A549 (cell line): ENCODE measurements around the gene BIN1. TPM values are rescaled to one million over a fixed set of nuclear protein-coding genes. Genes with fewer than 3 reads are reported as not detected.
"Not testable (repeated sequence)": the region's sequence is repeated elsewhere in the genome, so short reads cannot be mapped to it uniquely, and the experiment has no call there.

Experiments
- ATAC-seq, 2 experiments: fragments of 200-7000 bp in 1 of 2; fragments of >200 bp in 1 of 2; cut with Nextera tagmentation in 1 of 2; cut with Tn5 transposase in 1 of 2; 3 replicates each; pipeline versions ENCODE4 v1.8.0 to v1.9.1; 2018 to 2020; ENCODE audit warnings: mild to moderate bottlenecking in 1 of 2, moderate library complexity in 1 of 2
- CTCF ChIA-PET: fragments of 300-600 bp; sonication (Branson Sonifier 250); formaldehyde crosslinking; extraction: SDS; loops from one replicate; lab custom pipeline; 2021; ENCODE audit warnings: antibody characterized with exemption, inconsistent platforms; lab: Yijun Ruan, JAX
- POLR2A ChIA-PET: fragments of 350-600 bp; formaldehyde crosslinking; extraction: SDS; loops from one replicate; lab custom pipeline; 2021; ENCODE audit warnings: antibody characterized with exemption, inconsistent platforms; lab: Yijun Ruan, JAX
- DNase-seq, 2 experiments: peaks; one replicate each; pipeline versions ENCODE4 v3.0.0 to v3.0.0-alpha.2; 2011 to 2016; ENCODE audit warnings: low read depth in 1 of 2, low spot score in 1 of 2
- FAIRE-seq: peaks from 2 replicates; lab custom pipeline; 2011; peaks lifted over from hg19 to GRCh38; lab: Jason Lieb, UNC
- H3K27ac ChIP-seq, 2 experiments: fragments of >200 bp; sonication (Bioruptor Twin); formaldehyde crosslinking; 3 replicates each; pipeline ENCODE4 v1.5.1; 2016 to 2017
- H3K4me1 ChIP-seq: fragments of >200 bp; sonication (Bioruptor Twin); formaldehyde crosslinking; 3 replicates; pipeline ENCODE4 v1.6.1; 2016
- H3K4me2 ChIP-seq: fragments of >200 bp; sonication (Bioruptor Twin); formaldehyde crosslinking; 3 replicates; pipeline ENCODE4 v1.6.1; 2016
- H3K4me3 ChIP-seq: fragments of >200 bp; sonication (Bioruptor Twin); formaldehyde crosslinking; 3 replicates; pipeline ENCODE4 v1.5.1; 2016
- H3K9me3 ChIP-seq: fragments of >200 bp; sonication (Bioruptor Twin); formaldehyde crosslinking; 3 replicates; pipeline ENCODE4 v1.6.1; 2016
- E2F6 ChIP-seq: IDR thresholded peaks from 2 replicates; pipeline ENCODE4 v1.6.1; 2012; ENCODE audit warnings: low read depth, borderline replicate concordance
- ELK1 ChIP-seq: fragments of 150-350 bp; IDR thresholded peaks from 2 replicates; pipeline ENCODE4 v1.6.1; 2014; ENCODE audit warnings: low read depth, mild to moderate bottlenecking, low read length
- EP300 ChIP-seq, 2 experiments: fragments of >200 bp; sonication (Bioruptor Twin); formaldehyde crosslinking; IDR thresholded peaks; 2 replicates in 1 of 2; 3 replicates in 1 of 2; pipeline ENCODE4 v1.6.1; 2016 to 2017
- FOSB ChIP-seq: fragments of 250-450 bp; sonication (Bioruptor Pico); IDR thresholded peaks from 2 replicates; pipeline ENCODE4 v1.5.0; 2020; ENCODE audit warnings: mild to moderate bottlenecking, moderate library complexity
- FOSL2 ChIP-seq, 2 experiments: fragments of 450-650 bp in 1 of 2; fragments of >200 bp in 1 of 2; sonication (Bioruptor Twin) in 1 of 2; formaldehyde crosslinking; IDR thresholded peaks; 2 replicates each; pipeline versions ENCODE4 v1.5.0 to v1.6.1; 2016 to 2020; ENCODE audit warnings: mild to moderate bottlenecking in 1 of 2, moderate library complexity in 1 of 2
- GATA3 ChIP-seq: IDR thresholded peaks from 2 replicates; pipeline ENCODE4 v1.6.1; 2012; ENCODE audit warnings: borderline replicate concordance
- HDAC2 ChIP-seq: fragments of 200-600 bp; sonication (generic); IDR thresholded peaks from 2 replicates; pipeline ENCODE4 v1.6.1; 2016
- HOXA7 ChIP-seq: fragments of 250-450 bp; sonication (Bioruptor Pico); IDR thresholded peaks from 2 replicates; pipeline ENCODE4 v1.5.0; 2020; ENCODE audit warnings: mild to moderate bottlenecking, moderate library complexity
- HOXB13 ChIP-seq: fragments of 250-450 bp; sonication (Bioruptor Pico); IDR thresholded peaks from 2 replicates; pipeline ENCODE4 v1.5.0; 2020; ENCODE audit warnings: low read depth, mild to moderate bottlenecking, moderate library complexity
- HOXB5 ChIP-seq: fragments of 250-450 bp; sonication (Bioruptor Pico); IDR thresholded peaks from 2 replicates; pipeline ENCODE4 v1.5.0; 2020; ENCODE audit warnings: mild to moderate bottlenecking, moderate library complexity
- JUN ChIP-seq, 2 experiments: fragments of >200 bp; sonication (Bioruptor Twin); formaldehyde crosslinking; IDR thresholded peaks; 2 replicates in 1 of 2; 3 replicates in 1 of 2; pipeline ENCODE4 v1.6.1; 2016 to 2017
- KDM5A ChIP-seq: fragments of 200-600 bp; sonication (generic); IDR thresholded peaks from 2 replicates; pipeline ENCODE4 v1.6.1; 2016; ENCODE audit warnings: antibody characterized with exemption, mild to moderate bottlenecking
- MAFK ChIP-seq: fragments of 450-650 bp; IDR thresholded peaks from 2 replicates; pipeline ENCODE4 v1.6.1; 2014; ENCODE audit not compliant: partially characterized antibody
- MYC ChIP-seq: IDR thresholded peaks from 2 replicates; pipeline ENCODE4 v1.6.1; 2012; ENCODE audit warnings: mild to moderate bottlenecking, inconsistent platforms, low read length, improper control_type of control experiment, borderline replicate concordance
- NR3C1 ChIP-seq: fragments of >200 bp; sonication (Bioruptor Twin); formaldehyde crosslinking; IDR thresholded peaks from 3 replicates; pipeline ENCODE4 v1.6.1; 2017
- SMC3 ChIP-seq: fragments of >200 bp; sonication (Bioruptor Twin); formaldehyde crosslinking; IDR thresholded peaks from 3 replicates; pipeline ENCODE4 v1.6.1; 2018; ENCODE audit warnings: inconsistent platforms
- SREBF2 ChIP-seq: fragments of 450-650 bp; IDR thresholded peaks from 2 replicates; pipeline ENCODE4 v1.6.1; 2014; ENCODE audit warnings: mild to moderate bottlenecking, moderate library complexity
- TFCP2L1 ChIP-seq: fragments of 250-450 bp; sonication (Bioruptor Pico); IDR thresholded peaks from 2 replicates; pipeline ENCODE4 v1.5.0; 2021; ENCODE audit warnings: mild to moderate bottlenecking
- TP53 ChIP-seq: fragments of 250-450 bp; sonication (Bioruptor Pico); IDR thresholded peaks from 2 replicates; pipeline ENCODE4 v1.5.0; 2021; ENCODE audit warnings: mild to moderate bottlenecking, moderate library complexity
- ZFP36 ChIP-seq: fragments of 450-650 bp; IDR thresholded peaks from 2 replicates; pipeline ENCODE4 v1.6.1; 2014; ENCODE audit warnings: borderline replicate concordance; ENCODE audit not compliant: partially characterized antibody
- WGBS: methylation state at CpG from one replicate; pipeline ENCODE4 v1.1.6; 2017; ENCODE audit errors: missing lambda C conversion rate; 5-methylcytosine and 5-hydroxymethylcytosine counted together
- polyA plus RNA-seq, 4 experiments: library from polyadenylated mRNA; depleted of rRNA in 3 of 4; stranded (reverse); fragments of >200 nt; fragmentation: RNase III in 1 of 4; extraction: RNeasy Plus Mini Kit Qiagen cat#74134 plus additional on column Dnase treatment in 1 of 4; gene quantifications; 2 replicates in 3 of 4; 3 replicates in 1 of 4; pipeline ENCODE4 v1.2.3, GENCODE V29; 2011 to 2017
- TF ChIP-seq, protein P1 (sequence below): fragments of 450-650 bp; IDR thresholded peaks from 2 replicates; pipeline ENCODE4 v1.6.1; 2014; ENCODE audit warnings: antibody characterized with exemption
- TF ChIP-seq, protein P2 (sequence below): fragments of >200 bp; sonication (Bioruptor Twin); formaldehyde crosslinking; IDR thresholded peaks from 3 replicates; pipeline ENCODE4 v1.6.1; 2016
- TF ChIP-seq, protein P3 (sequence below): fragments of >200 bp; sonication (Bioruptor Twin); formaldehyde crosslinking; IDR thresholded peaks from 3 replicates; pipeline ENCODE4 v1.5.1; 2016

The BIN1 gene
- polyA plus RNA-seq, 2 of the 4 experiments (the other 2 are of a cell fraction) = 15.5 to 34.1 TPM

- no peak for TF ChIP-seq HOXA7 (CRISPR knock-in tag)
- TF ChIP-seq ELK1 = no peak
- TF ChIP-seq, protein P1, sequence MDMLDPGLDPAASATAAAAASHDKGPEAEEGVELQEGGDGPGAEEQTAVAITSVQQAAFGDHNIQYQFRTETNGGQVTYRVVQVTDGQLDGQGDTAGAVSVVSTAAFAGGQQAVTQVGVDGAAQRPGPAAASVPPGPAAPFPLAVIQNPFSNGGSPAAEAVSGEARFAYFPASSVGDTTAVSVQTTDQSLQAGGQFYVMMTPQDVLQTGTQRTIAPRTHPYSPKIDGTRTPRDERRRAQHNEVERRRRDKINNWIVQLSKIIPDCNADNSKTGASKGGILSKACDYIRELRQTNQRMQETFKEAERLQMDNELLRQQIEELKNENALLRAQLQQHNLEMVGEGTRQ = no peak
- TF ChIP-seq, protein P2, sequence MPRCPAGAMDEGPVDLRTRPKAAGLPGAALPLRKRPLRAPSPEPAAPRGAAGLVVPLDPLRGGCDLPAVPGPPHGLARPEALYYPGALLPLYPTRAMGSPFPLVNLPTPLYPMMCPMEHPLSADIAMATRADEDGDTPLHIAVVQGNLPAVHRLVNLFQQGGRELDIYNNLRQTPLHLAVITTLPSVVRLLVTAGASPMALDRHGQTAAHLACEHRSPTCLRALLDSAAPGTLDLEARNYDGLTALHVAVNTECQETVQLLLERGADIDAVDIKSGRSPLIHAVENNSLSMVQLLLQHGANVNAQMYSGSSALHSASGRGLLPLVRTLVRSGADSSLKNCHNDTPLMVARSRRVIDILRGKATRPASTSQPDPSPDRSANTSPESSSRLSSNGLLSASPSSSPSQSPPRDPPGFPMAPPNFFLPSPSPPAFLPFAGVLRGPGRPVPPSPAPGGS = no peak
- TF ChIP-seq GATA3 = no peak
- TF ChIP-seq ZFP36 = no peak
- TF ChIP-seq HDAC2 = no peak
- no peak for TF ChIP-seq HOXB13 (CRISPR knock-in tag)
Observed at GRCh38 chr2:127121776-127122176, 14.8 kb upstream of the BIN1 start (continued).

- no peaks in the 10 kb centered on the region for H3K4me1 ChIP-seq
- POLR2A ChIA-PET = no interaction called here
- CTCF ChIA-PET = interaction anchor here (2.2 kb wide), 1 partner anchor 13 kb away, joined by 8 read pairs; no protein-coding TSS in a partner anchor
- FAIRE-seq (no peak), ATAC-seq (peak; percentile 10 to 47; a peak in 4 of 6 replicates), DNase-seq (no peak)
- WGBS = 73% methylated on average over 1 of the region's 1 CpG
- no peak overlapping the region for H3K4me2 ChIP-seq
- H3K9me3 ChIP-seq = no peaks in the 10 kb centered on the region
- TF ChIP-seq EP300 (IDR thresholded peaks at IDR 0.05) = no peak
- TF ChIP-seq MAFK = peak; percentile 56
- H3K4me3 ChIP-seq = no peak overlapping the region
- H3K27ac ChIP-seq = no peak overlapping the region
Observed at GRCh38 chr2:127121353-127121752, 14.4 kb upstream of the BIN1 start.

GRCh38 chr2:127120408-127120807 lies 13.5 kb upstream of the BIN1 start:
- H3K27ac ChIP-seq, H3K4me1 ChIP-seq, FAIRE-seq, H3K4me3 ChIP-seq, POLR2A ChIA-PET, DNase-seq, H3K9me3 ChIP-seq, H3K4me2 ChIP-seq: not testable (repeated sequence)
- 93% methylated on average over 18 of the region's 20 CpGs for WGBS
- CTCF ChIA-PET = interaction anchor here (1.1 to 2.2 kb wide), 2 partner anchors 12 to 56 kb away, joined by 3 to 8 read pairs; no protein-coding TSS in a partner anchor
- peak in 1 of 2 experiments; percentile 15; a peak in 1 of 6 replicates for ATAC-seq

- FAIRE-seq = no peak
- ChIA-PET CTCF (no interaction called here), POLR2A (no interaction called here)
- no peak for DNase-seq
- 86% methylated on average over 6 of the region's 6 CpGs for WGBS
- no peak overlapping the region for H3K4me2 ChIP-seq
- no peak for ATAC-seq
- no peak for TF ChIP-seq FOSB (CRISPR knock-in tag)
- no peak for TF ChIP-seq TP53 (CRISPR knock-in tag)
- TF ChIP-seq TFCP2L1 = no peak
- no peaks in the 10 kb centered on the region for H3K9me3 ChIP-seq
- H3K27ac ChIP-seq = no peak overlapping the region
- H3K4me1 ChIP-seq = peaks cover 9% of the 10 kb centered on the region
- H3K4me3 ChIP-seq = no peak overlapping the region
Observed at GRCh38 chr2:127118467-127118866, 11.5 kb upstream of the BIN1 start.

DNA sequence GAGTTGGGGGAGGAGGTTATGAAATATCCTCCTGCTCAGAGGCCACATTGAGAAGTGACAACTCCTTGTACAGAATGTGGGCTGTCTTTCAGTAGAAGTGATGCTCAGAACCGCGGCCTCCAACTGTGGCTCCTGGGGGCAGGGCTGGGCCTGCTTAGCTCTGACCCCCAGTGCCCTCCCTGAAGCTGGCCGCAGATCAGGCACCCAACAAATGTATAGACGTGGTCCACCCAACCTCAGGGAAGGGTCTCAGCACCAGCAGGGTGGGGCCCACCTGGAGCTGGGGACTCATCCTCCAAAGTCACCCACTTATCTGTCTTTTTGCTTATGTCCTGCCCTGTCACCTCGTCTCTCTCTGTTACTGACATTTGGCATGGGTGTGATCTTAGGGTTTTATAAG lies 11.1 kb upstream of the BIN1 start:
- Histone ChIP-seq H3K27ac (no peak overlapping the region), H3K9me3 (no peaks in the 10 kb centered on the region), H3K4me1 (peaks cover 9% of the 10 kb centered on the region), H3K4me2 (no peak overlapping the region), H3K4me3 (no peak overlapping the region)
- CTCF ChIA-PET = no interaction called here
- ATAC-seq (no peak), FAIRE-seq (no peak), DNase-seq (no peak)
- POLR2A ChIA-PET = no interaction called here
- 74% methylated on average over 5 of the region's 5 CpGs for WGBS
- TF ChIP-seq MYC (no peak), SMC3 (no peak), KDM5A (no peak), FOSL2 (IDR thresholded peaks at IDR 0.05) (no peak), FOSL2 (CRISPR knock-in tag; IDR thresholded peaks at IDR 0.05) (no peak), E2F6 (no peak), SREBF2 (no peak), NR3C1 (no peak), HOXB5 (CRISPR knock-in tag) (no peak), JUN (IDR thresholded peaks at IDR 0.05) (no peak)
- TF ChIP-seq, protein P2 = no peak
- TF ChIP-seq, protein P3, sequence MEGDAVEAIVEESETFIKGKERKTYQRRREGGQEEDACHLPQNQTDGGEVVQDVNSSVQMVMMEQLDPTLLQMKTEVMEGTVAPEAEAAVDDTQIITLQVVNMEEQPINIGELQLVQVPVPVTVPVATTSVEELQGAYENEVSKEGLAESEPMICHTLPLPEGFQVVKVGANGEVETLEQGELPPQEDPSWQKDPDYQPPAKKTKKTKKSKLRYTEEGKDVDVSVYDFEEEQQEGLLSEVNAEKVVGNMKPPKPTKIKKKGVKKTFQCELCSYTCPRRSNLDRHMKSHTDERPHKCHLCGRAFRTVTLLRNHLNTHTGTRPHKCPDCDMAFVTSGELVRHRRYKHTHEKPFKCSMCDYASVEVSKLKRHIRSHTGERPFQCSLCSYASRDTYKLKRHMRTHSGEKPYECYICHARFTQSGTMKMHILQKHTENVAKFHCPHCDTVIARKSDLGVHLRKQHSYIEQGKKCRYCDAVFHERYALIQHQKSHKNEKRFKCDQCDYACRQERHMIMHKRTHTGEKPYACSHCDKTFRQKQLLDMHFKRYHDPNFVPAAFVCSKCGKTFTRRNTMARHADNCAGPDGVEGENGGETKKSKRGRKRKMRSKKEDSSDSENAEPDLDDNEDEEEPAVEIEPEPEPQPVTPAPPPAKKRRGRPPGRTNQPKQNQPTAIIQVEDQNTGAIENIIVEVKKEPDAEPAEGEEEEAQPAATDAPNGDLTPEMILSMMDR = no peak
